ENCODE results near the gene ATP13A1.

The ATP13A1 gene

GRCh38 chr19:19662871-19663255, 613 bp downstream of the ATP13A1 start:
- no peak for DNase-seq (ENCODE audit: low read depth in 2 of 2)

GRCh38 chr19:19662344-19662743, 1.1 kb downstream of the ATP13A1 start:
- no peak for DNase-seq (ENCODE audit: low read depth in 2 of 2)

- DNase-seq (ENCODE audit: low read depth in 2 of 2), result no peak
These were observed 1.7 kb downstream of the ATP13A1 start for GRCh38 chr19:19661675-19662251.

GRCh38 chr19:19661141-19661674, 2.3 kb downstream of the ATP13A1 start:
- no peak for DNase-seq (ENCODE audit: low read depth in 2 of 2)

- DNase-seq (ENCODE audit: low read depth in 2 of 2), result no peak
These were observed 3.7 kb downstream of the ATP13A1 start for GRCh38 chr19:19659646-19660245.

- DNase-seq (ENCODE audit: low read depth in 2 of 2), result no peak
These were observed 6.1 kb downstream of the ATP13A1 start for GRCh38 chr19:19657397-19657783.

GRCh38 chr19:19656451-19657396, 6.8 kb downstream of the ATP13A1 start:
- DNase-seq (ENCODE audit: low read depth in 2 of 2), result no peak

GRCh38 chr19:19655641-19656343, 7.7 kb downstream of the ATP13A1 start:
- no peak for DNase-seq (ENCODE audit: low read depth in 2 of 2)

- DNase-seq (ENCODE audit: low read depth in 2 of 2), result no peak
These were observed 8.4 kb downstream of the ATP13A1 start for GRCh38 chr19:19655051-19655594.

- no peak for DNase-seq (ENCODE audit: low read depth in 2 of 2)
These were observed 9.0 kb downstream of the ATP13A1 start for GRCh38 chr19:19654441-19654840.

GRCh38 chr19:19653597-19654147, 9.8 kb downstream of the ATP13A1 start:
- no peak for DNase-seq (ENCODE audit: low read depth in 2 of 2)

GRCh38 chr19:19652482-19653295, 10.8 kb downstream of the ATP13A1 start:
- DNase-seq (ENCODE audit: low read depth in 2 of 2), result no peak

GRCh38 chr19:19651076-19651475, 12.4 kb downstream of the ATP13A1 start:
- DNase-seq (ENCODE audit: low read depth in 2 of 2), result no peak

GRCh38 chr19:19650331-19650730, 13.1 kb downstream of the ATP13A1 start:
- no peak for DNase-seq (ENCODE audit: low read depth in 2 of 2)

- no peak for DNase-seq (ENCODE audit: low read depth in 2 of 2)
These were observed 13.9 kb downstream of the ATP13A1 start for GRCh38 chr19:19649580-19649995.

- DNase-seq (ENCODE audit: low read depth in 2 of 2), result no peak
These were observed 14.3 kb downstream of the ATP13A1 start for GRCh38 chr19:19649155-19649554.

GRCh38 chr19:19647037-19647835, 16.2 kb downstream of the ATP13A1 start:
- no peak for DNase-seq (ENCODE audit: low read depth in 2 of 2)

- no peak for DNase-seq (ENCODE audit: low read depth in 2 of 2)
These were observed 18.1 kb downstream of the ATP13A1 start for GRCh38 chr19:19645233-19645870.

GRCh38 chr19:19644054-19644388, 19.5 kb downstream of the ATP13A1 start:
- DNase-seq (ENCODE audit: low read depth in 2 of 2), result no peak

Data from stimulated activated CD4-positive, alpha-beta T cell treated with anti-CD3 and anti-CD28 coated beads, Interleukin-1b, Interleukin-23, amount 100 ng/mL, for 4 hours (primary cell).